ENCODE results near the gene AUTS2. TPM values are rescaled to one million over a fixed set of nuclear protein-coding genes. Genes with fewer than 3 reads are reported as not detected.
A peak's percentile ranks its signal among the peaks of the same experiment; 100 is the strongest.

AUTS2 gene
- total and polyA plus RNA-seq, 2 of the 8 experiments (the other 6 are each of a cell fraction or from before 2014, with no cell fraction given), result 25.9 to 101 TPM

DNA sequence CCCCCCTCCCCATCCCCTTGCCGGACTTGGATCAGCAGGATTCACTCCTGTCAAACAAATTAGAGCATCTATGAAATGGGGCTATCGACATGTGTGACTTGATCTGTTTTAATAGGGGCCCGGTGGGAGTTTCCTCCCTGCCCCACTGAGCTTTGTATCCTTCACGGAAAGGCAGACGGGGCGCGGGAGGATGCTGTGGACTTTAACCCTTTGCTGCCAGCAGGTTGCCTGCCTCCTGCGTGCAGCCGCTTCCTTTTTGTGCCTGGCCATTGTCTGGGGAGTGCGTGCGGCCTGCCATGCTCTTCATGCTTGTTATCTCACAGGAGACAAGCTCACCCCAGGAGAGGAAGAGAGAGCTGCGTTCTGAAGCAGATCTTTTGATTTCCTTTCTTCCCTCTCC, 1020.9 kb downstream of the AUTS2 start:
- H3K56ac ChIP-seq (replicated peaks; ENCODE audit: insufficient read length, low read depth, low read length), result no peak overlapping the region
- H3K9me3 ChIP-seq (ENCODE audit: insufficient read depth in 2 of 2, low read depth in 1 of 2, low read length in 1 of 2), result no peaks in the 10 kb centered on the region
- TF ChIP-seq KDM4A (IDR thresholded peaks at IDR 0.05; ENCODE audit: low read depth, low read length, severe bottlenecking) (no peak), CBX5 (IDR thresholded peaks at IDR 0.05; ENCODE audit: low read depth, low read length) (no peak), ASH2L (IDR thresholded peaks at IDR 0.05; ENCODE audit: low read length) (peak; percentile 45), GABPA (IDR thresholded peaks at IDR 0.05; ENCODE audit: borderline replicate concordance, insufficient read depth, low read length) (no peak), ATF3 (IDR thresholded peaks at IDR 0.05; ENCODE audit: insufficient read depth, low read depth, low read length) (no peak), SP1 (IDR thresholded peaks at IDR 0.05; ENCODE audit: low read depth, low read length) (no peak), HDAC2 (IDR thresholded peaks at IDR 0.05; ENCODE audit: borderline replicate concordance in 1 of 2, low read depth in 2 of 2, low read length in 2 of 2) (peak; percentile 19 to 60; a peak in 1 of 4 replicates), EGR1 (IDR thresholded peaks at IDR 0.05; ENCODE audit: borderline replicate concordance, low read depth, low read length) (no peak), CTBP2 (IDR thresholded peaks at IDR 0.05; ENCODE audit: borderline replicate concordance, insufficient read depth, insufficient read length, low read length) (peak; percentile 32)
- TF ChIP-seq, protein P1, sequence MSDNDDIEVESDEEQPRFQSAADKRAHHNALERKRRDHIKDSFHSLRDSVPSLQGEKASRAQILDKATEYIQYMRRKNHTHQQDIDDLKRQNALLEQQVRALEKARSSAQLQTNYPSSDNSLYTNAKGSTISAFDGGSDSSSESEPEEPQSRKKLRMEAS (IDR thresholded peaks at IDR 0.05), result peak; percentile 60; the same call in 1 of the 2 replicates
- no peak overlapping the region for H2AFZ ChIP-seq (ENCODE audit: low read length)
- no peak overlapping the region for H3K4ac ChIP-seq (replicated peaks; ENCODE audit: insufficient read length, low read depth, low read length)
- DNase-seq (ENCODE audit: low read depth in 1 of 2, low spot score in 2 of 2) (peak in 1 of 2 experiments; percentile 61), FAIRE-seq (no peak)
- H2BK12ac ChIP-seq (ENCODE audit: low read depth, low read length), result no peak overlapping the region
- H4K8ac ChIP-seq (ENCODE audit: extremely low read depth, insufficient read depth, low read length), result no peak overlapping the region
- H3K36me3 ChIP-seq (ENCODE audit: control insufficient read depth in 2 of 4, insufficient read depth in 4 of 4, low read length in 3 of 4), result no peaks in the 10 kb centered on the region
- H3K27ac ChIP-seq (ENCODE audit: low read depth, low read length), result no peak overlapping the region
- no peak overlapping the region for H2BK120ac ChIP-seq (replicated peaks; ENCODE audit: low read depth, low read length)
- H4K91ac ChIP-seq (replicated peaks; ENCODE audit: insufficient read length, low read length), result no peak overlapping the region
- no peaks in the 10 kb centered on the region for H3K79me1 ChIP-seq (ENCODE audit: low read depth, low read length)
- no peak overlapping the region for H4K5ac ChIP-seq (ENCODE audit: insufficient read length, low read depth, low read length)
- peaks cover 10 to 23% (median 18%) of the 10 kb centered on the region in 4 experiments for H3K4me1 ChIP-seq (replicated peaks in 1 of 4; ENCODE audit: control insufficient read depth in 3 of 4, insufficient read depth in 4 of 4, low read length in 3 of 4)
- 0 out of 2 replicates have a peak overlapping the region, but pooled peaks have one; percentile 14 for H3K18ac ChIP-seq (ENCODE audit: extremely low read depth, low read length)
- 7% methylated on average over 11 of the region's 12 CpGs; no CpG with 5 or more reads in 1 of the 2 experiments for WGBS, 2 experiments (ENCODE audit: extremely low coverage in 1 of 2, insufficient coverage in 1 of 2, insufficient read length in 1 of 2, insufficient replicate concordance in 2 of 2, low coverage in 1 of 2, low lambda C conversion rate in 2 of 2, missing lambda C conversion rate in 1 of 2)
- H3K14ac ChIP-seq (ENCODE audit: insufficient read length), result no peak overlapping the region
- H2AK5ac ChIP-seq (ENCODE audit: low read depth, low read length), result no peak overlapping the region
- H3K23me2 ChIP-seq (ENCODE audit: low read depth, low read length), result no peaks in the 10 kb centered on the region
- CTCF ChIA-PET (ENCODE audit: partially characterized antibody), result interaction anchor here (1.0 to 1.8 kb wide), 6 partner anchors 16 to 100 kb away, joined by 3 to 4 read pairs (median 4); no protein-coding TSS in a partner anchor
- POLR2A ChIA-PET (ENCODE audit: partially characterized antibody), result interaction anchor here (0.9 to 1.7 kb wide), 7 partner anchors 10 to 36 kb away, joined by 3 to 7 read pairs (median 3); no protein-coding TSS in a partner anchor
- H3K9ac ChIP-seq (replicated peaks in 1 of 4; ENCODE audit: extremely low read depth in 1 of 4, low read depth in 3 of 4, low read length in 3 of 4), result no peak overlapping the region
- peak overlapping the region; percentile 38 to 50 for H3K4me2 ChIP-seq (ENCODE audit: insufficient read depth in 1 of 2, low read depth in 2 of 2, low read length in 2 of 2)
- no peak overlapping the region for H2BK5ac ChIP-seq (ENCODE audit: low read depth, low read length)
- H3K79me2 ChIP-seq (ENCODE audit: control insufficient read depth in 1 of 2, insufficient read depth in 2 of 2, low read length in 2 of 2), result no peaks in the 10 kb centered on the region
- H3K23ac ChIP-seq (ENCODE audit: insufficient read length), result no peak overlapping the region
- peak overlapping the region in 1 of 4 experiments; percentile 30; a peak in 2 of 8 replicates for H3K4me3 ChIP-seq (ENCODE audit: extremely low read depth in 1 of 4, insufficient read depth in 2 of 4, low read depth in 3 of 4, low read length in 4 of 4)
- peaks cover 0 to 7% (median 0%) of the 10 kb centered on the region in 4 experiments; a peak in 3 of 7 replicates for H3K27me3 ChIP-seq (replicated peaks in 1 of 4; ENCODE audit: control insufficient read depth in 3 of 4, extremely low read depth in 1 of 4, insufficient read depth in 3 of 4, low read length in 3 of 4)
- no peak overlapping the region for H2BK20ac ChIP-seq (ENCODE audit: low read length)
- no peaks in the 10 kb centered on the region for H4K20me1 ChIP-seq (replicated peaks in 1 of 2; ENCODE audit: control insufficient read depth in 1 of 2, insufficient read depth in 2 of 2, low read length in 2 of 2)
- no peak overlapping the region for H2BK15ac ChIP-seq (ENCODE audit: low read length)
